DOHH2 (cell line): ENCODE data around the gene CHCHD1.
A peak's percentile ranks its signal among the peaks of the same experiment; 100 is the strongest.

Experiments used
- H3F3A ChIP-seq: fragments of 200-600 bp; sonication (generic), shearing (Covaris generic); 2 replicates; pipeline ENCODE4 v1.6.0; 2016; ENCODE audit warnings: antibody characterized with exemption, mild to moderate bottlenecking; ENCODE audit not compliant: control insufficient read depth, insufficient read depth
- H3K27ac ChIP-seq: fragments of 200-600 bp; sonication (generic); 2 replicates; pipeline ENCODE4 v1.5.1; 2014; ENCODE audit warnings: low read depth, mild to moderate bottlenecking, low read length, moderate library complexity
- H3K27me3 ChIP-seq: fragments of 200-600 bp; sonication (generic); 2 replicates; pipeline ENCODE4 v1.6.1; 2014; ENCODE audit warnings: mild to moderate bottlenecking, low read length, mixed read lengths; ENCODE audit not compliant: control insufficient read depth
- H3K36me3 ChIP-seq: fragments of 200-600 bp; sonication (generic); 2 replicates; pipeline ENCODE4 v1.6.1; 2014; ENCODE audit warnings: mild to moderate bottlenecking, low read length, moderate library complexity, mixed read lengths; ENCODE audit not compliant: control insufficient read depth
- H3K4me1 ChIP-seq: fragments of 200-600 bp; sonication (generic); 2 replicates; pipeline ENCODE4 v1.6.1; 2014; ENCODE audit warnings: mild to moderate bottlenecking, low read length, mixed read lengths; ENCODE audit not compliant: control insufficient read depth
- H3K4me2 ChIP-seq: fragments of 200-600 bp; sonication (generic); 2 replicates; pipeline ENCODE4 v1.6.0; 2014; ENCODE audit warnings: mild to moderate bottlenecking, low read length, moderate library complexity
- H3K4me3 ChIP-seq: fragments of 200-600 bp; sonication (generic); 2 replicates; pipeline ENCODE4 v1.5.1; 2014; ENCODE audit warnings: mild to moderate bottlenecking, low read length, mixed read lengths
- H3K79me2 ChIP-seq: fragments of 200-600 bp; sonication (generic); 2 replicates; pipeline ENCODE4 v1.6.1; 2014; ENCODE audit warnings: mild to moderate bottlenecking, low read length, mixed read lengths; ENCODE audit not compliant: control insufficient read depth
- H3K9me2 ChIP-seq: fragments of 200-600 bp; sonication (generic); replicated peaks from 2 replicates; pipeline ENCODE4 v1.6.1; 2014; ENCODE audit warnings: mild to moderate bottlenecking, low read length, mixed read lengths; ENCODE audit not compliant: control insufficient read depth
- H3K9me3 ChIP-seq: fragments of 200-600 bp; sonication (generic); 2 replicates; pipeline ENCODE4 v1.6.1; 2014; ENCODE audit warnings: antibody characterized with exemption, low read length, mixed read lengths; ENCODE audit not compliant: control insufficient read depth, insufficient read depth
- H4K20me1 ChIP-seq: fragments of 200-600 bp; sonication (generic); 2 replicates; pipeline ENCODE4 v1.6.0; 2014; ENCODE audit warnings: low read depth, mild to moderate bottlenecking, antibody characterized with exemption, low read length, moderate library complexity; ENCODE audit not compliant: control insufficient read depth, insufficient read depth
- EZH2phosphoT487 ChIP-seq: fragments of 200-600 bp; sonication (generic); IDR thresholded peaks from 2 replicates; pipeline ENCODE4 v1.6.1; 2017; ENCODE audit warnings: borderline replicate concordance, mild to moderate bottlenecking, antibody characterized with exemption, low read length, moderate library complexity, mixed read lengths
- TF ChIP-seq, protein P1 (sequence below): fragments of 200-600 bp; sonication (generic); IDR thresholded peaks from one replicate; pipeline ENCODE4 v1.5.1; 2014; ENCODE audit warnings: antibody characterized with exemption, mild to moderate bottlenecking, low read depth, low read length; ENCODE audit not compliant: poor library complexity, severe bottlenecking

Gene CHCHD1

DNA sequence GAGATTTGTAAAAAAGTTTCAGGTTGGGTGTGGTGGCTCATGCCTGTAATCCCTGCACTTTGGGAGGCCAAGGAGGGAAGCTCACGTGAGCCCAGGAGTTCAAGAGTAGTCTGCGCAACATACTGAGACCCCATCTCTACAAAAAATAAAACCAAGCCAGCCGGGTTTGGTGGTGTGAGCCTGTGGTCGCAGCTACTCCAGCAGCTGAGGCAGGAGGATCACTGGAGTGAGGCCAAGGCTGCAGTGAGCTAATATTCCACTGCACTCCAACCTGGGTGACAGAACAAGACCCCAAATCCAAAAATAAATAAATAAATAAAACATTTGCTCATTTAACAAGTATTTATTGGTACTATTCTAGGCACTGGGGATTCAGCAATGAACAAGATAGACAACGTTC lies 1.5 kb upstream of the CHCHD1 start:
- TF ChIP-seq, protein P1, sequence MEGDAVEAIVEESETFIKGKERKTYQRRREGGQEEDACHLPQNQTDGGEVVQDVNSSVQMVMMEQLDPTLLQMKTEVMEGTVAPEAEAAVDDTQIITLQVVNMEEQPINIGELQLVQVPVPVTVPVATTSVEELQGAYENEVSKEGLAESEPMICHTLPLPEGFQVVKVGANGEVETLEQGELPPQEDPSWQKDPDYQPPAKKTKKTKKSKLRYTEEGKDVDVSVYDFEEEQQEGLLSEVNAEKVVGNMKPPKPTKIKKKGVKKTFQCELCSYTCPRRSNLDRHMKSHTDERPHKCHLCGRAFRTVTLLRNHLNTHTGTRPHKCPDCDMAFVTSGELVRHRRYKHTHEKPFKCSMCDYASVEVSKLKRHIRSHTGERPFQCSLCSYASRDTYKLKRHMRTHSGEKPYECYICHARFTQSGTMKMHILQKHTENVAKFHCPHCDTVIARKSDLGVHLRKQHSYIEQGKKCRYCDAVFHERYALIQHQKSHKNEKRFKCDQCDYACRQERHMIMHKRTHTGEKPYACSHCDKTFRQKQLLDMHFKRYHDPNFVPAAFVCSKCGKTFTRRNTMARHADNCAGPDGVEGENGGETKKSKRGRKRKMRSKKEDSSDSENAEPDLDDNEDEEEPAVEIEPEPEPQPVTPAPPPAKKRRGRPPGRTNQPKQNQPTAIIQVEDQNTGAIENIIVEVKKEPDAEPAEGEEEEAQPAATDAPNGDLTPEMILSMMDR, result no peak
- no peak for TF ChIP-seq EZH2phosphoT487
- Histone ChIP-seq H3K27me3 (no peaks in the 10 kb centered on the region), H3K36me3 (peaks cover 57% of the 10 kb centered on the region), H4K20me1 (peaks cover 5% of the 10 kb centered on the region; the same call in 1 of the 2 replicates), H3F3A (peaks cover 34% of the 10 kb centered on the region), H3K4me1 (peaks cover 53% of the 10 kb centered on the region), H3K79me2 (peaks cover 95% of the 10 kb centered on the region), H3K9me2 (no peaks in the 10 kb centered on the region), H3K9me3 (no peaks in the 10 kb centered on the region), H3K27ac (peak overlapping the region; percentile 58), H3K4me3 (peak overlapping the region; percentile 85), H3K4me2 (peak overlapping the region; percentile 96)

DNA sequence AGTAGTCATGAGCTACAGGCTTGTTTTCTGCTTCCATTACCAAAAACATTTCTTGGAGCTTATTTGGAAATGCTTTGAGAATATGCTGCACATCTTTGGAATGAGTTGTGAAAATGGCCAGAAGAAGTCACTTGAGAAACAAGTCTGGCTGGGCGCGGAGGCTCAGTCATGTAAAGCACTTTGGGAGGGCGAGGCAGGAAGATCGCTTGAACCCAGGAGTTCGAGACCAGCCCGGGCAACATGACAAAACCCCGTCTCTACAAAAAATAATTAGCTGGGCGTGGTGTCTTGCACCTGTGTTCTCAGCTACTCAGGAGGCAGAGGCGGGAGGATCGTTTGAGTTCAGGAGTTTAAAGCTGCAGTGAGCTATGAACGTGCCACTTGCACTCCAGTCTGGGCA lies 882 bp upstream of the CHCHD1 start:
- Histone ChIP-seq H3F3A (peaks cover 34% of the 10 kb centered on the region), H3K27me3 (no peaks in the 10 kb centered on the region), H3K79me2 (peaks cover 91% of the 10 kb centered on the region), H3K9me2 (no peaks in the 10 kb centered on the region), H3K4me2 (peak overlapping the region; percentile 96), H3K27ac (peak overlapping the region; percentile 58), H4K20me1 (peaks cover 7% of the 10 kb centered on the region; the same call in 1 of the 2 replicates), H3K4me3 (peak overlapping the region; percentile 85), H3K36me3 (peaks cover 50% of the 10 kb centered on the region), H3K4me1 (peaks cover 47% of the 10 kb centered on the region), H3K9me3 (no peaks in the 10 kb centered on the region)
- no peak for TF ChIP-seq EZH2phosphoT487
- TF ChIP-seq, protein P1, result no peak

DNA sequence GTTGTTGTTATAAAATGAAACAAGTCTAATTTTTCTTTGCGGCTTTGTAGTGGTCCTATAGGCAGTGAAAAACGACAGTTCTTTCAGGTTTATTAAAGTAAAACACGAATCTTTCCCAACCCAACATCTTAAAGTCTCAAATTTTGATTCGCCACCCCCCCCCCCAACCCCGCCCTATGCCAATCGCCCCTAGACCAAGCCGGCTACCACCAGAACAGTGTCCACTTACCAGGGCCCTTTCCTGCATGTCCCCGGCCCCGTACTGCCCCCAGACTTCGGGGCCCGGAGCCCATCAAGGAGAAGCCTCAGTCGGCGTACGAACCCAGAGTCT lies 335 bp upstream of the CHCHD1 start:
- peaks cover 34% of the 10 kb centered on the region for H3F3A ChIP-seq
- peaks cover 51% of the 10 kb centered on the region for H3K4me1 ChIP-seq
- peaks cover 8% of the 10 kb centered on the region; the same call in 1 of the 2 replicates for H4K20me1 ChIP-seq
- peaks cover 47% of the 10 kb centered on the region for H3K36me3 ChIP-seq
- peak overlapping the region; percentile 96 for H3K4me2 ChIP-seq
- H3K9me3 ChIP-seq, result no peaks in the 10 kb centered on the region
- no peaks in the 10 kb centered on the region for H3K27me3 ChIP-seq
- H3K27ac ChIP-seq, result peak overlapping the region; percentile 58
- H3K9me2 ChIP-seq, result no peaks in the 10 kb centered on the region
- H3K4me3 ChIP-seq, result peak overlapping the region; percentile 85
- peaks cover 91% of the 10 kb centered on the region for H3K79me2 ChIP-seq
- TF ChIP-seq, protein P1, result no peak
- TF ChIP-seq EZH2phosphoT487, result no peak

DNA sequence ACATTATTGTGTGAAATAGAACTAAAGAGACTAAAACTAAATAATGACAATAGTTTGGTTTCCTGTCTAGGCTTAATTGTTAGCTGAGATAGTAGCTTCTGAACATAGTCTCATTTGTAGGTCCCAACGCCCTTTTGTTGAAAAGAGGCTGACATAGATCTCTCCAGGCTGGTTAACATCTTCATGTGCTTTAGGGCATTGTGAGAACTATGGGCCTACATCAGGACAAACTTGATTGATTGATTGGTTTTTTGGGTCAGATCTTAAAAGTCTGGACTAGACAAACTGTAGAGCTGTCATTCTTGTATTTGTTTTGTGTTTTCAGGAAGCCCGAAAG lies 869 bp downstream of the CHCHD1 start:
- H3K36me3 ChIP-seq, result peaks cover 36% of the 10 kb centered on the region
- no peaks in the 10 kb centered on the region for H3K9me3 ChIP-seq
- peaks cover 88% of the 10 kb centered on the region for H3K79me2 ChIP-seq
- no peaks in the 10 kb centered on the region for H3K27me3 ChIP-seq
- H3F3A ChIP-seq, result peaks cover 34% of the 10 kb centered on the region
- TF ChIP-seq EZH2phosphoT487, result no peak
- TF ChIP-seq, protein P1, result no peak
- peaks cover 10% of the 10 kb centered on the region; the same call in 1 of the 2 replicates for H4K20me1 ChIP-seq
- H3K4me3 ChIP-seq, result peak overlapping the region; percentile 85
- H3K27ac ChIP-seq, result peak overlapping the region; percentile 58
- peaks cover 54% of the 10 kb centered on the region for H3K4me1 ChIP-seq
- no peaks in the 10 kb centered on the region for H3K9me2 ChIP-seq
- peak overlapping the region; percentile 96 for H3K4me2 ChIP-seq
